ENCODE data around the gene TRAK2. TPM values are rescaled to one million over a fixed set of nuclear protein-coding genes. Genes with fewer than 3 reads are reported as not detected.
A peak's percentile ranks its signal among the peaks of the same experiment; 100 is the strongest.

TRAK2 gene
- total and polyA plus RNA-seq, 9 of the 15 experiments (the other 6 are each of a cell fraction or from before 2014, with no cell fraction given), result 3.4 to 10.4 (median 7.3) TPM

GRCh38 chr2:201451292-201452057, at the start of gene TRAK2, which contains the start of gene STRADB (continued):
- TF ChIP-seq, protein P1, sequence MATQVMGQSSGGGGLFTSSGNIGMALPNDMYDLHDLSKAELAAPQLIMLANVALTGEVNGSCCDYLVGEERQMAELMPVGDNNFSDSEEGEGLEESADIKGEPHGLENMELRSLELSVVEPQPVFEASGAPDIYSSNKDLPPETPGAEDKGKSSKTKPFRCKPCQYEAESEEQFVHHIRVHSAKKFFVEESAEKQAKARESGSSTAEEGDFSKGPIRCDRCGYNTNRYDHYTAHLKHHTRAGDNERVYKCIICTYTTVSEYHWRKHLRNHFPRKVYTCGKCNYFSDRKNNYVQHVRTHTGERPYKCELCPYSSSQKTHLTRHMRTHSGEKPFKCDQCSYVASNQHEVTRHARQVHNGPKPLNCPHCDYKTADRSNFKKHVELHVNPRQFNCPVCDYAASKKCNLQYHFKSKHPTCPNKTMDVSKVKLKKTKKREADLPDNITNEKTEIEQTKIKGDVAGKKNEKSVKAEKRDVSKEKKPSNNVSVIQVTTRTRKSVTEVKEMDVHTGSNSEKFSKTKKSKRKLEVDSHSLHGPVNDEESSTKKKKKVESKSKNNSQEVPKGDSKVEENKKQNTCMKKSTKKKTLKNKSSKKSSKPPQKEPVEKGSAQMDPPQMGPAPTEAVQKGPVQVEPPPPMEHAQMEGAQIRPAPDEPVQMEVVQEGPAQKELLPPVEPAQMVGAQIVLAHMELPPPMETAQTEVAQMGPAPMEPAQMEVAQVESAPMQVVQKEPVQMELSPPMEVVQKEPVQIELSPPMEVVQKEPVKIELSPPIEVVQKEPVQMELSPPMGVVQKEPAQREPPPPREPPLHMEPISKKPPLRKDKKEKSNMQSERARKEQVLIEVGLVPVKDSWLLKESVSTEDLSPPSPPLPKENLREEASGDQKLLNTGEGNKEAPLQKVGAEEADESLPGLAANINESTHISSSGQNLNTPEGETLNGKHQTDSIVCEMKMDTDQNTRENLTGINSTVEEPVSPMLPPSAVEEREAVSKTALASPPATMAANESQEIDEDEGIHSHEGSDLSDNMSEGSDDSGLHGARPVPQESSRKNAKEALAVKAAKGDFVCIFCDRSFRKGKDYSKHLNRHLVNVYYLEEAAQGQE (IDR thresholded peaks at IDR 0.05; ENCODE audit: borderline replicate concordance), result peak; percentile 29; the same call in 1 of the 2 replicates
- TF ChIP-seq, protein P1 (CRISPR knock-in tag; IDR thresholded peaks at IDR 0.05; ENCODE audit: low read depth), result 0 out of 2 replicates have a peak, but pooled peaks have one; percentile 54
- TF ChIP-seq EZH2 (IDR thresholded peaks at IDR 0.05; ENCODE audit: borderline replicate concordance, low read depth, low read length) (no peak), LCOR (CRISPR knock-in tag; IDR thresholded peaks at IDR 0.05) (peak; percentile 52; the same call in 1 of the 2 replicates), KDM5B (IDR thresholded peaks at IDR 0.05; ENCODE audit: insufficient replicate concordance, low read depth, low read length) (peak; percentile 90), TBL1XR1 (IDR thresholded peaks at IDR 0.05; ENCODE audit: low read length in 2 of 2) (peak in 1 of 2 experiments; percentile 46; a peak in 1 of 4 replicates), L3MBTL2 (IDR thresholded peaks at IDR 0.05) (peak; percentile 46; the same call in 1 of the 2 replicates), TAL1 (IDR thresholded peaks at IDR 0.05) (no peak), CREM (IDR thresholded peaks at IDR 0.05; ENCODE audit: low read depth) (peak; percentile 98), SMAD4 (CRISPR knock-in tag; conservative IDR thresholded peaks at IDR 0.05) (peak; percentile 33; the same call in 1 of the 2 replicates), MYC (IDR thresholded peaks at IDR 0.05; ENCODE audit: low read depth, low read length) (peak; percentile 46; the same call in 1 of the 2 replicates), MYC (CRISPR knock-in tag; IDR thresholded peaks at IDR 0.05; ENCODE audit: borderline replicate concordance, low read depth) (no peak), EGR1 (conservative IDR thresholded peaks at IDR 0.05) (no peak; the same call in 1 of the 2 replicates)
- TF ChIP-seq, protein P2, sequence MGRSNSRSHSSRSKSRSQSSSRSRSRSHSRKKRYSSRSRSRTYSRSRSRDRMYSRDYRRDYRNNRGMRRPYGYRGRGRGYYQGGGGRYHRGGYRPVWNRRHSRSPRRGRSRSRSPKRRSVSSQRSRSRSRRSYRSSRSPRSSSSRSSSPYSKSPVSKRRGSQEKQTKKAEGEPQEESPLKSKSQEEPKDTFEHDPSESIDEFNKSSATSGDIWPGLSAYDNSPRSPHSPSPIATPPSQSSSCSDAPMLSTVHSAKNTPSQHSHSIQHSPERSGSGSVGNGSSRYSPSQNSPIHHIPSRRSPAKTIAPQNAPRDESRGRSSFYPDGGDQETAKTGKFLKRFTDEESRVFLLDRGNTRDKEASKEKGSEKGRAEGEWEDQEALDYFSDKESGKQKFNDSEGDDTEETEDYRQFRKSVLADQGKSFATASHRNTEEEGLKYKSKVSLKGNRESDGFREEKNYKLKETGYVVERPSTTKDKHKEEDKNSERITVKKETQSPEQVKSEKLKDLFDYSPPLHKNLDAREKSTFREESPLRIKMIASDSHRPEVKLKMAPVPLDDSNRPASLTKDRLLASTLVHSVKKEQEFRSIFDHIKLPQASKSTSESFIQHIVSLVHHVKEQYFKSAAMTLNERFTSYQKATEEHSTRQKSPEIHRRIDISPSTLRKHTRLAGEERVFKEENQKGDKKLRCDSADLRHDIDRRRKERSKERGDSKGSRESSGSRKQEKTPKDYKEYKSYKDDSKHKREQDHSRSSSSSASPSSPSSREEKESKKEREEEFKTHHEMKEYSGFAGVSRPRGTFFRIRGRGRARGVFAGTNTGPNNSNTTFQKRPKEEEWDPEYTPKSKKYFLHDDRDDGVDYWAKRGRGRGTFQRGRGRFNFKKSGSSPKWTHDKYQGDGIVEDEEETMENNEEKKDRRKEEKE (IDR thresholded peaks at IDR 0.05; ENCODE audit: borderline replicate concordance in 1 of 2, control insufficient read depth in 1 of 2, low read depth in 2 of 2, low read length in 1 of 2), result 0 out of 4 replicates have a peak, but pooled peaks of 1 of the 2 experiments have one; percentile 43

Measured in K562 (cell line).